ENCODE measurements around the gene RNU6-1. TPM values are rescaled to one million over a fixed set of nuclear protein-coding genes. Genes with fewer than 3 reads are reported as not detected.

Gene RNU6-1
- total and polyA plus RNA-seq, 2 donors from 2014 or later: not detected

DNA sequence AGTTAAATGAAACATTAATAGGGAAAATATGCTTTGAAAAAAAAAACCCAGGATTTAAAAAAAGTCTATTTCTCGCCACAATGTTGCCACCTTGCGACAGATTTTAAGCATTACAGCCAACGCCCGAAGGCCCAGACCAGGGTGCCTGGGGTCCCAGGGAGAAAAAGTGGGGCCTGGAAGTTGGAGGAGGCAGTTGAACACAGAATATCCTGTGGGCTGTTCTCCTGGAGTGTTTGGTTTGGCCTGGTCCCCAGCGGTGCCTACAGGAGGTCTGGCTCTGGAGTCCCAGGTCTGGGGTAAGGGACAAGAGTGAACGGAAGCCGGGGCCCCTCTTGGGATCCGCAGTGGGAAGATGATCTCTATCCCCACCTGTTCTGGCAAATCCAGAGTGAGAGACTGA is 3.4 kb downstream of the RNU6-1 start:
- H3K4me1 ChIP-seq (ENCODE audit: control insufficient read depth in 2 of 3, insufficient read depth in 2 of 3, low read depth in 1 of 3, low read length in 3 of 3): peaks cover 0 to 31% (median 19%) of the 10 kb centered on the region in 3 donors

GRCh38 chr15:67836134-67836455 is 3.8 kb downstream of the RNU6-1 start:
- peak overlapping the region in 2 of 3 donors; percentile 24 to 26 for H3K9ac ChIP-seq (ENCODE audit: low read length in 3 of 3)
- no peak overlapping the region for H3K27ac ChIP-seq (ENCODE audit: low read depth in 2 of 2, low read length in 2 of 2)
- H3K36me3 ChIP-seq (ENCODE audit: control insufficient read depth in 2 of 3, insufficient read depth in 3 of 3, low read length in 3 of 3): no peaks in the 10 kb centered on the region
- peaks cover 0 to 27% (median 19%) of the 10 kb centered on the region in 3 donors for H3K4me1 ChIP-seq (ENCODE audit: control insufficient read depth in 2 of 3, insufficient read depth in 2 of 3, low read depth in 1 of 3, low read length in 3 of 3)
- intact Hi-C loops (cut with DNase I): loop anchor here (10.0 kb wide), 1 partner anchor 371 kb away; no protein-coding TSS in a partner anchor
- DNase-seq: peak in 2 of 5 donors; percentile 14 to 60
- peaks cover 28% of the 10 kb centered on the region for H3K27me3 ChIP-seq (ENCODE audit: control insufficient read depth, insufficient read depth, low read length)
- H3K9me3 ChIP-seq (ENCODE audit: control insufficient read depth in 2 of 3, insufficient read depth in 1 of 3, low read length in 3 of 3): no peaks in the 10 kb centered on the region
- no peak for FAIRE-seq
- TF ChIP-seq CTCF (IDR thresholded peaks at IDR 0.05; ENCODE audit: borderline replicate concordance, extremely low read depth, insufficient read depth): no peak
- H3K4me3 ChIP-seq (ENCODE audit: low read length in 3 of 3): peak overlapping the region in 2 of 3 donors; percentile 40 to 59

More for the DNA sequence above, 3.4 kb downstream of the RNU6-1 start:
- peak overlapping the region in 1 of 3 donors; percentile 26 for H3K9ac ChIP-seq (ENCODE audit: low read length in 3 of 3)
- peaks cover 25% of the 10 kb centered on the region for H3K27me3 ChIP-seq (ENCODE audit: control insufficient read depth, insufficient read depth, low read length)
- H3K4me3 ChIP-seq (ENCODE audit: low read length in 3 of 3): peak overlapping the region in 2 of 3 donors; percentile 40 to 59
- no peak for FAIRE-seq
- DNase-seq: peak in 4 of 5 donors; percentile 59 to 72 (median 65)
- intact Hi-C loops (cut with DNase I): loop anchor here (10.0 kb wide), 1 partner anchor 372 kb away; no protein-coding TSS in a partner anchor
- no peak overlapping the region for H3K27ac ChIP-seq (ENCODE audit: low read depth in 2 of 2, low read length in 2 of 2)
- TF ChIP-seq CTCF (IDR thresholded peaks at IDR 0.05; ENCODE audit: borderline replicate concordance, extremely low read depth, insufficient read depth): peak; percentile 74
- H3K9me3 ChIP-seq (ENCODE audit: control insufficient read depth in 2 of 3, insufficient read depth in 1 of 3, low read length in 3 of 3): no peaks in the 10 kb centered on the region
- H3K36me3 ChIP-seq (ENCODE audit: control insufficient read depth in 2 of 3, insufficient read depth in 3 of 3, low read length in 3 of 3): no peaks in the 10 kb centered on the region

- Histone ChIP-seq H3K9ac (ENCODE audit: low read length in 3 of 3) (peak overlapping the region in 1 of 3 donors; percentile 26), H3K4me3 (ENCODE audit: low read length in 3 of 3) (peak overlapping the region; percentile 37 to 59 (median 40)), H3K27me3 (ENCODE audit: control insufficient read depth, insufficient read depth, low read length) (peaks cover 34% of the 10 kb centered on the region), H3K4me1 (ENCODE audit: control insufficient read depth in 2 of 3, insufficient read depth in 2 of 3, low read depth in 1 of 3, low read length in 3 of 3) (peaks cover 0 to 24% (median 19%) of the 10 kb centered on the region in 3 donors), H3K27ac (ENCODE audit: low read depth in 2 of 2, low read length in 2 of 2) (no peak overlapping the region), H3K36me3 (ENCODE audit: control insufficient read depth in 2 of 3, insufficient read depth in 3 of 3, low read length in 3 of 3) (no peaks in the 10 kb centered on the region), H3K9me3 (ENCODE audit: control insufficient read depth in 2 of 3, insufficient read depth in 1 of 3, low read length in 3 of 3) (no peaks in the 10 kb centered on the region)
- no peak for FAIRE-seq
- no peak for TF ChIP-seq CTCF (IDR thresholded peaks at IDR 0.05; ENCODE audit: borderline replicate concordance, extremely low read depth, insufficient read depth)
- intact Hi-C loops (cut with DNase I): loop anchor here (10.0 kb wide), 1 partner anchor 371 kb away; no protein-coding TSS in a partner anchor
- DNase-seq: peak in 4 of 5 donors; percentile 30 to 79 (median 59)
Observed at GRCh38 chr15:67835297-67836133, 4.3 kb downstream of the RNU6-1 start.
